ENCODE data around the gene HMG20A.

Gene HMG20A

GRCh38 chr15:77425104-77425503, 4.4 kb downstream of the HMG20A start:
- in situ Hi-C loops (cut with MboI; ENCODE audit: low sequenced_read_pairs) = no loop called here

GRCh38 chr15:77426377-77426776, 5.7 kb downstream of the HMG20A start:
- in situ Hi-C loops (cut with MboI; ENCODE audit: low sequenced_read_pairs) = no loop called here

GRCh38 chr15:77426871-77427270, 6.2 kb downstream of the HMG20A start:
- in situ Hi-C loops (cut with MboI; ENCODE audit: low sequenced_read_pairs) = no loop called here

- in situ Hi-C loops (cut with MboI; ENCODE audit: low sequenced_read_pairs) = no loop called here
Measured at GRCh38 chr15:77430213-77430612, 9.5 kb downstream of the HMG20A start.

- in situ Hi-C loops (cut with MboI; ENCODE audit: low sequenced_read_pairs) = no loop called here
Measured at GRCh38 chr15:77430652-77431051, 10.0 kb downstream of the HMG20A start.

- in situ Hi-C loops (cut with MboI; ENCODE audit: low sequenced_read_pairs) = no loop called here
Measured at GRCh38 chr15:77436822-77437221, 16.1 kb downstream of the HMG20A start.

- in situ Hi-C loops (cut with MboI; ENCODE audit: low sequenced_read_pairs) = no loop called here
Measured at GRCh38 chr15:77437264-77437663, 16.6 kb downstream of the HMG20A start.

- in situ Hi-C loops (cut with MboI; ENCODE audit: low sequenced_read_pairs) = no loop called here
Measured at GRCh38 chr15:77440378-77440999, 19.8 kb downstream of the HMG20A start.

- in situ Hi-C loops (cut with MboI; ENCODE audit: low sequenced_read_pairs) = no loop called here
Measured at GRCh38 chr15:77446840-77447390, 26.2 kb downstream of the HMG20A start.

GRCh38 chr15:77454265-77454664, 33.6 kb downstream of the HMG20A start:
- in situ Hi-C loops (cut with MboI; ENCODE audit: low sequenced_read_pairs) = no loop called here

- in situ Hi-C loops (cut with MboI; ENCODE audit: low sequenced_read_pairs) = no loop called here
Measured at GRCh38 chr15:77454951-77455350, 34.3 kb downstream of the HMG20A start.

- in situ Hi-C loops (cut with MboI; ENCODE audit: low sequenced_read_pairs) = no loop called here
Measured at GRCh38 chr15:77455696-77456321, 35.1 kb downstream of the HMG20A start.

GRCh38 chr15:77456746-77457145, 36.1 kb downstream of the HMG20A start:
- in situ Hi-C loops (cut with MboI; ENCODE audit: low sequenced_read_pairs) = no loop called here

GRCh38 chr15:77457191-77457904, 36.7 kb downstream of the HMG20A start:
- in situ Hi-C loops (cut with MboI; ENCODE audit: low sequenced_read_pairs) = no loop called here

- in situ Hi-C loops (cut with MboI; ENCODE audit: low sequenced_read_pairs) = no loop called here
Measured at GRCh38 chr15:77457905-77458265, 37.2 kb downstream of the HMG20A start.

- in situ Hi-C loops (cut with MboI; ENCODE audit: low sequenced_read_pairs) = no loop called here
Measured at GRCh38 chr15:77459031-77459430, 38.3 kb downstream of the HMG20A start.

- in situ Hi-C loops (cut with MboI; ENCODE audit: low sequenced_read_pairs) = no loop called here
Measured at GRCh38 chr15:77461486-77461885, 40.8 kb downstream of the HMG20A start.

- in situ Hi-C loops (cut with MboI; ENCODE audit: low sequenced_read_pairs) = no loop called here
Measured at GRCh38 chr15:77464129-77464865, 43.6 kb downstream of the HMG20A start.

GRCh38 chr15:77466521-77466920, 45.8 kb downstream of the HMG20A start:
- in situ Hi-C loops (cut with MboI; ENCODE audit: low sequenced_read_pairs) = no loop called here

- in situ Hi-C loops (cut with MboI; ENCODE audit: low sequenced_read_pairs) = no loop called here
Measured at GRCh38 chr15:77468896-77469295, 48.2 kb downstream of the HMG20A start.

- in situ Hi-C loops (cut with MboI; ENCODE audit: low sequenced_read_pairs) = no loop called here
Measured at GRCh38 chr15:77470235-77470634, 49.5 kb downstream of the HMG20A start.
